AG04450 (cell line): ENCODE measurements around the gene TRIM47. TPM values are rescaled to one million over a fixed set of nuclear protein-coding genes. Genes with fewer than 3 reads are reported as not detected.

Experiments used
- CTCF ChIA-PET: fragments of 300-600, 350-600 bp; formaldehyde crosslinking; extraction: SDS; loops from one replicate; lab custom pipeline; 2022; ENCODE audit warnings: antibody characterized with exemption, inconsistent platforms; lab: Charles Lee
- POLR2A ChIA-PET: fragments of 350-600 bp; formaldehyde crosslinking; extraction: SDS; loops from one replicate; lab custom pipeline; 2021; ENCODE audit warnings: antibody characterized with exemption, inconsistent platforms; lab: Yijun Ruan, JAX
- DNase-seq: peaks from one replicate; pipeline ENCODE4 v3.0.0-alpha.2; 2011; ENCODE audit warnings: low read depth, low spot score
- H3K27ac ChIP-seq: one replicate; pipeline ENCODE4 v1.5.1; 2012; ENCODE audit warnings: low read depth, low read length, control low read depth
- H3K27me3 ChIP-seq: one replicate; pipeline ENCODE4 v1.6.0; 2012; ENCODE audit warnings: low read length; ENCODE audit not compliant: control insufficient read depth, insufficient read depth
- H3K4me3 ChIP-seq: 2 replicates; pipeline ENCODE4 v1.5.1; 2011; ENCODE audit warnings: mild to moderate bottlenecking, low read depth, low read length, control low read depth
- H3K9me3 ChIP-seq: 2 replicates; pipeline ENCODE4 v1.5.1; 2012; ENCODE audit warnings: low read length; ENCODE audit not compliant: control insufficient read depth, insufficient read depth
- polyA plus RNA-seq: library from polyadenylated mRNA; depleted of rRNA; stranded (reverse); fragments of >200 nt; gene quantifications from 2 replicates; pipeline ENCODE4 v1.2.3, GENCODE V29; 2011
- TF ChIP-seq, protein P1 (sequence below): IDR thresholded peaks from 2 replicates; pipeline ENCODE4 v1.5.1; 2011; ENCODE audit warnings: low read depth, low read length, control low read depth, inconsistent platforms

TRIM47 gene
- polyA plus RNA-seq, 1 experiment = 5.7 TPM

DNA sequence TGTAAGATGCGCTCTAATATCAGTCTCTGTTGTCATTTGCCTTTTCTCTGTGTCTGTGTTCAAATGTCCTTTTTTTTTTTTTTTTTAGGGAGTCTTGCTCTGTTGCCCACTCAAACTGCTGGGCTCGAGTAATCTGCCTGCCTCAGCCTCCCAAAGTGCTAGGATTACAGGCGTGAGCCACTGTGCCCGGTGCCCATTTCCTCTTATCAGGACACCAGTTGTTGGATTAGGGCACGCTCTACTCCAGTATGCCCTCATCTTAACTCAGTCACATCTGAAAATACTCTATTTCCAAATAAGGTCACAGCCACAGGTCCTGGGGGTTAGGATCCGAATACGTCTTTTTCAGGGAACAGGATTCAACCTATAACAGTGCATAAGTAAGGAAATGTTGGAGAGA, 1.9 kb upstream of the TRIM47 start:
- no peak overlapping the region for H3K27ac ChIP-seq
- peaks cover 6% of the 10 kb centered on the region for H3K27me3 ChIP-seq
- no peak for DNase-seq
- CTCF ChIA-PET = interaction anchor here (0.7 to 1.0 kb wide), 2 partner anchors 16 to 25 kb away, joined by 3 read pairs; partner anchors contain the start of gene TRIM65
- no peak overlapping the region for H3K4me3 ChIP-seq
- TF ChIP-seq, protein P1, sequence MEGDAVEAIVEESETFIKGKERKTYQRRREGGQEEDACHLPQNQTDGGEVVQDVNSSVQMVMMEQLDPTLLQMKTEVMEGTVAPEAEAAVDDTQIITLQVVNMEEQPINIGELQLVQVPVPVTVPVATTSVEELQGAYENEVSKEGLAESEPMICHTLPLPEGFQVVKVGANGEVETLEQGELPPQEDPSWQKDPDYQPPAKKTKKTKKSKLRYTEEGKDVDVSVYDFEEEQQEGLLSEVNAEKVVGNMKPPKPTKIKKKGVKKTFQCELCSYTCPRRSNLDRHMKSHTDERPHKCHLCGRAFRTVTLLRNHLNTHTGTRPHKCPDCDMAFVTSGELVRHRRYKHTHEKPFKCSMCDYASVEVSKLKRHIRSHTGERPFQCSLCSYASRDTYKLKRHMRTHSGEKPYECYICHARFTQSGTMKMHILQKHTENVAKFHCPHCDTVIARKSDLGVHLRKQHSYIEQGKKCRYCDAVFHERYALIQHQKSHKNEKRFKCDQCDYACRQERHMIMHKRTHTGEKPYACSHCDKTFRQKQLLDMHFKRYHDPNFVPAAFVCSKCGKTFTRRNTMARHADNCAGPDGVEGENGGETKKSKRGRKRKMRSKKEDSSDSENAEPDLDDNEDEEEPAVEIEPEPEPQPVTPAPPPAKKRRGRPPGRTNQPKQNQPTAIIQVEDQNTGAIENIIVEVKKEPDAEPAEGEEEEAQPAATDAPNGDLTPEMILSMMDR = no peak
- no peaks in the 10 kb centered on the region; the same call in 1 of the 2 replicates for H3K9me3 ChIP-seq
- POLR2A ChIA-PET = no interaction called here

DNA sequence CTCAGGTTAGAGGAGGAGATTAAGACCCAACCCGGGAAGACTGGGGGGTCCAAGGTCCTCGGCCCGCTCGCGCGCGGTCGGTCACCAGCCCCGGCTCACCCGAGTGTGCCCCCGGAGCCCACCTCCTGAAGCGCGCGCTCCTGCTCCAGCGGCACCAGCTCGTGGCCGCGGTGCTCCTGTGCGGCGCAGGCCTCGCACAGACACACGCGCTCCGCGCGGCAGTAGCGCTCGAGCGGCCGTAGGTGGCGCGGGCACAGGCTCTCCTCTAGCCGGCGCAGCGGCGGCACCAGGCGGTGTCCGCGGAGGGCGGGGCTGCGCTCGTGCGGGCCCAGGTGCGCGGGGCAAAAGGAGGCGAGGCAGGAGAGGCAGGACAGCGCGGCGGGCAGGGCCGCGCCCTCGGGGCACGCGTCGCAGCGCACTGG, 618 bp downstream of the TRIM47 start:
- TF ChIP-seq, protein P1 = peak; percentile 49
- no peak for DNase-seq
- CTCF ChIA-PET = interaction anchor here (0.6 to 1.9 kb wide), 6 partner anchors 8 to 27 kb away, joined by 3 to 12 read pairs (median 4); partner anchors contain the start of genes MRPL38 and WBP2
- peak overlapping the region; percentile 89 for H3K27ac ChIP-seq
- no peaks in the 10 kb centered on the region; the same call in 1 of the 2 replicates for H3K9me3 ChIP-seq
- POLR2A ChIA-PET = interaction anchor here (0.6 to 1.3 kb wide), 7 partner anchors 9 to 348 kb away, joined by 3 to 12 read pairs (median 4); partner anchors contain the start of genes TRIM65 and WBP2
- peaks cover 6% of the 10 kb centered on the region for H3K27me3 ChIP-seq
- peak overlapping the region; percentile 73 for H3K4me3 ChIP-seq

DNA sequence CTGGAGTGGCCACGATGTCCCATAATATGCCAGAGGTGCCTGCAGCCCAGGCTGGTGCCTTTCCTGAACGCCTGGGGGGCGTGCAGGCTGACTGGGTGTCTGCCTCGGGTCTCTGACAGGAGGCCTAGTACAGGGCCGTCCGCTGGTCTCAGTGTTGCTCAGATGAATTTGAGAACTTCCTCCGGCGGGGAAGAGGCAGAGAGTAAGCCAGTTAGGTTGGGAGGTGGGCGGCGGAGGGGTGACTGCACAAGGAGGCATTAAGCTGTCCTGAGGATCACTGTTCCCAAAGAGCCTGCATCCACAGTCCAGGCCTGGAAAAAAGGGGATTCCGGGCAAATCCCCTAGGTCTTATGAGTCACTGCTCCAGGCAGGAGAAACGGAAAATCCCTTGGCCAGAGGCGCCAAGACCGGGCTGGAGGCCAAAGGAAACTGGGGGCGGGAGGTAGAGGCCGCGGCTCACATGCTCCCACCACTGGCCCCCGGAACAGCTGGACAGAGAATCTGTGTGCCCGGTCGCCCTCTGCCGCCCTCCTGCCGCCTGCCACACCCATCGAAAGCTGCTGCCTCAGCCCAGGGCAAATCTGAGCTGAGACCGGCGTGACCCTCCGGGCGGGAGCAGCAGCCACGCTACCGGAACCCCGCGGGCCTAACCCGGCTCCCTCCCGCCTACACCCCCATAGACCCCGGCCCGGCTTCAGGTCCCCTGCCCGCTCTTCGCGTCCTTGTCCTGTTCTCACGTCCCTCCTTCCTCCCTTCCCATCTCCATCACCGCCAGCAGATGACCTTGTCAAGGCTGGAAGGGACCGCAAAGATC, 1.2 kb downstream of the TRIM47 start:
- TF ChIP-seq, protein P1 = peak; percentile 5; the same call in 1 of the 2 replicates
- POLR2A ChIA-PET = interaction anchor here (0.6 to 1.3 kb wide), 4 partner anchors 19 to 97 kb away, joined by 4 to 12 read pairs (median 4); partner anchors contain the start of genes TRIM65 and WBP2
- Histone ChIP-seq H3K9me3 (no peaks in the 10 kb centered on the region; the same call in 1 of the 2 replicates), H3K4me3 (peak overlapping the region; percentile 73), H3K27me3 (peaks cover 6% of the 10 kb centered on the region), H3K27ac (peak overlapping the region; percentile 89)
- DNase-seq = peak; percentile 81
- CTCF ChIA-PET = interaction anchor here (0.6 to 1.9 kb wide), 4 partner anchors 7 to 22 kb away, joined by 3 to 6 read pairs (median 4); partner anchors contain the start of gene WBP2

DNA sequence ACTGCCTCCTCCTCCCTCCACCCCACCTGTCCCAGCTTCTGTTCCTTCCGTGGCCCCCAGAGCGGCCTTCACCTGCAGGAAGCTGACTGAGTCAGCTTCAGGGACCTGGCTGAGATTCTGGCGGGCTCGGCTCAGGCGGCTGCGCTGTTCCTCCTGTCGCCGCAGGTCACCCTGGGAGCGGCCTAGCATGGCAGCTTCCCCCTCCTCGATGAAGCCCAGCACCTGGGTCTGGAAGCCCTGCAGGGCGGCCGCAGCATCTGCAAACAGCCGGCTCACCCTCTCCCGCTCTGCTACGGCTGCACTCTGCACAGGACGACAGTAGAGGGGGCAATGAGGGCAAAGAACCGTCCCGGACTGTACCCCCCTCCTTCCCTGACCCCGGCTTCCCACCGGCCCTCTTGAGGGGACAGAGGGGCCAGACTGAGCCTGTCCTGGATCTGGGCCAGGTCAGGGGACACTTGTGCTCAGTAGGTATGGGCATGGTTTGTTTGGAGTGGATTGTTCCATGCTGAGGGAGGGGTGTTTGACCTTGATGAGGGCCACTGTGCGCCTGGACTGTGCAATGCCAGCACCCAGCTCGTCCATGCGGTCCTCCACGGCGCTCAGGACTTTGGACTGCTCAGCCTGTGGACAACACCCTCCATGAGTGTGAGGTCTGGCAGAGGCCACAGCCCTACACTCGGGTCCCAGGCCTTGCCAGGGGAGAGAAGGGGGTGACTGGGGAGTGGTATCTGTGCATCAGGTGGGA, 2.0 kb downstream of the TRIM47 start:
- TF ChIP-seq, protein P1 = peak; percentile 17; the same call in 1 of the 2 replicates
- H3K27ac ChIP-seq = peak overlapping the region; percentile 89
- ChIA-PET CTCF (interaction anchor here (1.3 kb wide), 1 partner anchor 21 kb away, joined by 5 read pairs; the partner anchor contains the start of gene WBP2), POLR2A (interaction anchor here (0.8 to 1.3 kb wide), 3 partner anchors 18 to 21 kb away, joined by 4 to 12 read pairs (median 4); partner anchors contain the start of gene WBP2)
- no peaks in the 10 kb centered on the region; the same call in 1 of the 2 replicates for H3K9me3 ChIP-seq
- H3K27me3 ChIP-seq = peaks cover 6% of the 10 kb centered on the region
- peak overlapping the region; percentile 73 for H3K4me3 ChIP-seq
- DNase-seq = no peak
